Endothelial cell (in vitro differentiated cells): ENCODE results near the gene GATB. TPM values are rescaled to one million over a fixed set of nuclear protein-coding genes. Genes with fewer than 3 reads are reported as not detected.

Experiments used
- DNase-seq: peaks from one replicate; pipeline ENCODE4 v3.0.0; 2021; ENCODE audit warnings: low spot score
- H3K27ac Mint-ChIP-seq: one replicate; pipeline ENCODE4 v1.8.0; 2021; ENCODE audit warnings: mixed read lengths, inconsistent platforms; ENCODE audit not compliant: unreplicated experiment
- H3K27me3 Mint-ChIP-seq: one replicate; pipeline ENCODE4 v1.8.0; 2021; ENCODE audit warnings: mild to moderate bottlenecking, moderate library complexity, mixed read lengths, inconsistent platforms; ENCODE audit not compliant: unreplicated experiment
- H3K36me3 Mint-ChIP-seq: one replicate; pipeline ENCODE4 v1.8.0; 2021; ENCODE audit warnings: mild to moderate bottlenecking, low read depth, mixed read lengths, inconsistent platforms; ENCODE audit not compliant: unreplicated experiment
- H3K4me1 Mint-ChIP-seq: one replicate; pipeline ENCODE4 v1.8.0; 2021; ENCODE audit warnings: mild to moderate bottlenecking, mixed read lengths, inconsistent platforms; ENCODE audit not compliant: unreplicated experiment
- H3K4me3 Mint-ChIP-seq: one replicate; pipeline ENCODE4 v1.8.0; 2021; ENCODE audit warnings: mild to moderate bottlenecking, mixed read lengths, inconsistent platforms; ENCODE audit not compliant: unreplicated experiment
- H3K9me3 Mint-ChIP-seq: one replicate; pipeline ENCODE4 v1.8.0; 2021; ENCODE audit warnings: mixed read lengths, inconsistent platforms; ENCODE audit not compliant: unreplicated experiment
- CTCF ChIP-seq: fragments of 200-600 bp; sonication (generic); IDR thresholded peaks from one replicate; pipeline ENCODE4 v1.5.0; 2021; ENCODE audit warnings: antibody characterized with exemption; ENCODE audit not compliant: unreplicated experiment
- total RNA-seq: library from RNA; stranded (reverse); fragmentation: NEBNext Ultra II Directional; extraction: Animal tissue kit (Norgen Biotek cat#: 25700); gene quantifications from one replicate; pipeline ENCODE4 v1.2.1, GENCODE V29; 2021; ENCODE audit not compliant: unreplicated experiment

Gene GATB
- total RNA-seq, 1 donor from 2014 or later, result 16.6 TPM

DNA sequence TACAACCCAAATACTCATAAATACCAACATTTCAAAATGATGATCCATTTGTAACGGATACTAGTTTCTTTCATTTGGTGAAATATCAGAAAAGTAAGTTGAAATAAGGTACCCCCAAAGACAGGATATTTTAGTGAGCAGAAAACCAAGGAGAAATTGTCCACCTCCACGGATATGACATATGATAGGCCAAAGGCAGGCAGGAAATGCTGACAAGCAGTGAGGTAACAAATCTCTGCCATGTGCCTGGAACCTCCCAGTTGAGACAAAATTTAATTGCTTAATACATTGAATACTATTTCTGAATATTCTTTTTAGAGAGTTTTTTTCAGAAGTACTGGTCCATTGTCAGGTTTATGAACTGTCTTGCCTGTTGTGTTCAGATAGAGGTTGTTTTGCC lies 118.8 kb downstream of the GATB start:
- Mint-ChIP-seq H3K9me3 (no peaks in the 10 kb centered on the region), H3K27me3 (no peaks in the 10 kb centered on the region), H3K4me3 (no peak overlapping the region), H3K36me3 (no peaks in the 10 kb centered on the region), H3K4me1 (no peaks in the 10 kb centered on the region), H3K27ac (no peak overlapping the region)
- TF ChIP-seq CTCF, result no peak
- DNase-seq, result no peak

DNA sequence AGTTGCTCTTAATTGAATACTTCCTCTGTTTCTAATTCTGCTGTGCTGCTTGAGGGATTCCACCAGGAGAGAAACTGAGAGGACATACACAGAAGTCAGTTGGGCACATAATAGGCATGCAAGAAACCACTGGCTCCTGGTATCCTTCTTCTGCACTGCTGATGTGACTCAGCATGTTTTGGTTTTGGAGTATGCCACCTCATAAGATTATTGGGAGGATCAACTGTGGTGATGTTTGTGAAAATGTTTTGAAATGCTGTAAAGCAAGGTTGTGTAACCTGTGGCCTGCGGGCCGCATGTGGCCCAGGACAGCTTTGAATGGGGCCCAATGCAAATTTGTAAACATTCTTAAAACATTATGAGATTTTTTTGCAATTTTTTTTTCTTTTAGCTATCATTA lies 119.6 kb downstream of the GATB start:
- no peak overlapping the region for H3K27ac Mint-ChIP-seq

DNA sequence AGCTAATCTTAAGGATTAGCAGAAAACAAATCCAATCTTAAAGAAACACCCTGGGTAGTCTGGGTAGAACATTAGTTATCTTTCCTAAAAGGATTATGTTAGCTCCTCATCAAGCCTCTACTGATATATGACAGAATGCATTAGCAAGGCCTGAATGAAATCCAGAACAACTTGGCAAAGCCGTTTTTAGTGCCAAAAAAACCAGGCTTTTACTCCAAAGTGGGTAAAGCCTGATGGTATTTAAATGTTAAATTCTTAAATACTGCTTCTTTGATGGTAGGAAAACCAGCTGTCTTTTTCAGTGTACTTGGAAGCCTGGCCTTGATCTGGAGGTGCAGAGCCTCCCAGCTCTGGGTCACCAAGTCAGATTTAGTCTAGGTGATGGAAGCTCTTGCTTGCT lies 120.4 kb downstream of the GATB start:
- Mint-ChIP-seq H3K27me3 (no peaks in the 10 kb centered on the region), H3K27ac (no peak overlapping the region), H3K9me3 (no peaks in the 10 kb centered on the region), H3K4me1 (no peaks in the 10 kb centered on the region), H3K36me3 (no peaks in the 10 kb centered on the region), H3K4me3 (no peak overlapping the region)
- no peak for DNase-seq
- no peak for TF ChIP-seq CTCF

More for the DNA sequence above, 119.6 kb downstream of the GATB start:
- Mint-ChIP-seq H3K4me1 (no peaks in the 10 kb centered on the region), H3K4me3 (no peak overlapping the region), H3K9me3 (no peaks in the 10 kb centered on the region), H3K27me3 (no peaks in the 10 kb centered on the region), H3K36me3 (no peaks in the 10 kb centered on the region)
- DNase-seq, result no peak
- no peak for TF ChIP-seq CTCF

- H3K4me3 Mint-ChIP-seq, result no peak overlapping the region
- H3K9me3 Mint-ChIP-seq, result no peaks in the 10 kb centered on the region
- no peaks in the 10 kb centered on the region for H3K36me3 Mint-ChIP-seq
- H3K4me1 Mint-ChIP-seq, result no peaks in the 10 kb centered on the region
- no peak for DNase-seq
- no peak overlapping the region for H3K27ac Mint-ChIP-seq
- TF ChIP-seq CTCF, result no peak
- H3K27me3 Mint-ChIP-seq, result no peaks in the 10 kb centered on the region
Measured at GRCh38 chr4:151638295-151638858, 122.4 kb downstream of the GATB start.

GRCh38 chr4:151631349-151631748 lies 129.5 kb downstream of the GATB start:
- TF ChIP-seq CTCF, result no peak
- no peak for DNase-seq
- peaks cover 2% of the 10 kb centered on the region for H3K27me3 Mint-ChIP-seq

More at GRCh38 chr4:151631349-151631748, 129.5 kb downstream of the GATB start:
- no peak overlapping the region for H3K4me3 Mint-ChIP-seq
- no peak overlapping the region for H3K27ac Mint-ChIP-seq
- no peaks in the 10 kb centered on the region for H3K36me3 Mint-ChIP-seq
- no peaks in the 10 kb centered on the region for H3K9me3 Mint-ChIP-seq
- H3K4me1 Mint-ChIP-seq, result peaks cover 3% of the 10 kb centered on the region
